Activated CD4-positive, alpha-beta T cell treated with anti-CD3 and anti-CD28 coated beads, Interleukin-2, Interleukin-4, amounts not matched to agents 100 ng/mL and 50 ng/mL, durations not matched to agents 16 hours and 8 hours (primary cell): ENCODE data around the gene LTK.

Experiments
- DNase-seq: peaks from one replicate; pipeline ENCODE4 v3.0.0-alpha.2; 2020; ENCODE audit warnings: low spot score

The LTK gene

GRCh38 chr15:41530363-41530956 lies 16.8 kb upstream of the LTK start:
- DNase-seq = no peak

DNA sequence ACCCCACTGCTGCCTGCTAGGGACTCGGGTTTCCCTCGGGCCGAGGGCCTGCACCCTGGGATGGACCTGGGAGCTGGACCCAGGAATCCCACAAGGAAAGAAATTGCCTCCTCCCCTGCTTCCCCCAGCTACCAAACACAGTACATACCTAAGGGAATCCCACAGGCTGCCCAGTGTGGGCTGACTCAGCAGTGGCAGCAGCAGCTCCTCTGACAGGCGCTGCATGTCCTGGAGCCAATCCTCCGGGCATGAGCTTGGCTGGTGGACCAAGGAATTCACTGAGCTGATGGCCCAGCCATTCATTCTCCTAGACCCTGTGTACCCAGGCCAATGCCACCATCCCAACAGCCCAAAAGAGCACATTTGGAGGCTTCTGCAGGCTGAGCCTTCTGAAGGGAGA lies 9.5 kb upstream of the LTK start:
- no peak for DNase-seq

- no peak for DNase-seq
Measured at GRCh38 chr15:41521614-41522013, 8.0 kb upstream of the LTK start.

DNA sequence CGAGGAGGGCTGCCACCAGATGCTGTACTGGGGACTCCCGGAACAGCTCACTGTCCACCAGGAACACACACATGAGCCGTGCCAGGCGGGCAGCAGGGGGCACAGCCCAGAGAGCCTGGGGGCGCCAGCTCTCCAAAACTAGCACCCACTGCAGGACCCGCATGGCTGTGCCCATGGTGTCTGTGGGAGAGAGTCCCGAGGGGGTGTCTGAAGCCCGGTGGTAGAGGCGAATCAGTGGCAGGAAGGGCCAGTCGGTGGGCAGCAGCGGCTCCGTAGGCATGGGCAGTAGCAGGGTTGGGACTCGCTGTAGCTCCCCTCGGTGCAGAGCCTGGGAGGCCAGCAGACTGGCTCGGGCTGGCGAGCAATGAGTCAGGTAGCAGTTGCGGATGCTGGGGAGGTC lies 7.0 kb upstream of the LTK start:
- DNase-seq = no peak

DNA sequence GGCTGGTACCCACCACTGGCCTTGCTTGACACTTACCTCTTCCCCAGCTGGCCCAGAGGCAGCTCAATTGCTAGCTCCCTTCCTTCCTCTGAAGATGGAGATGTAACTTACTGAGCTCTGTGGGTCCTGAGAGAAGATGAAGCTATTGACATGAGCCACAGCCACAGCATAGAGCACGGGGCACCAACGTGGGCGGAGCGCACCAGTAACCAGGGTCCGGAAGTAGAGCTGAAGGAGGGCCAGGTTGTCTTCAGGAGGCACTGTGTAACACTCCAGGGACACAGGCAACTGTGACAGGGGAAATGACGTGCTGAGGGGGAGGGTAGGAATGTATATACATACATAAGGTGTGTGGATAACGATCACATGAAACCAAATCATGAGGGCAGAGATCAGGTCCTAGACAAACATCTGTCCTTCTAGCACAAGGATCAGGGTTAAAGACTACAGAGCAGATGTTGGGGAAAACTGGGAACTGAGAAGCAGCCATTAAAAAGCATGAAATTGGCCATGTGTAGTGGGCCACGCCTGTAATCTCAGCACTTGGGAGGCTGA lies 4.3 kb upstream of the LTK start:
- no peak for DNase-seq

GRCh38 chr15:41512940-41513505 lies 604 bp downstream of the LTK start:
- DNase-seq = no peak

GRCh38 chr15:41512512-41512939 lies 1.1 kb downstream of the LTK start:
- DNase-seq = no peak

GRCh38 chr15:41511899-41512369 lies 1.7 kb downstream of the LTK start:
- DNase-seq = no peak

- no peak for DNase-seq
Measured at GRCh38 chr15:41511331-41511898, 2.2 kb downstream of the LTK start.

GRCh38 chr15:41510728-41511127 lies 2.9 kb downstream of the LTK start:
- no peak for DNase-seq

DNA sequence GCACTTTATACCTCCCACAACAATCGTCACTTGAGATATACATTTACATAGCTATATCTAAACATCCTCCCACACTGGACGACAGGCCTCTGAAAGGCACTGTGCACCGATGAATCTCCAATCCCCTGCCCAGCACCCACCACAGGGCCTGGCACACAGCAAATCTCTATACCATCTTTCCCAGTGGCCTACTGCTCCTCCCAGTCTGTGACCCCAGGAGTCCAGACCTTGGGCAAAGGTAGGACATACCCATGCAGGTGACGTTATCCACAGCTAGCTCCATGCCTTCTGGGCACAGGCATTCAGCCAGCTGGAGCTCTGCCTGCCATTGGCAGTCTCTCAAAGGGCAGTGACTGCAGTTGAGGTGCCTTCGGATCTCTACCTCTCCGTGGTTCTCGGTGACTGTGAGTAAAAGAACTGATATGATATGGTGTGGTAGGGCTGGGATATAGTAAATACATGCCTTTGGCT lies 5.8 kb downstream of the LTK start:
- DNase-seq = no peak

- no peak for DNase-seq
Measured at GRCh38 chr15:41506796-41507341, 6.8 kb downstream of the LTK start.

DNA sequence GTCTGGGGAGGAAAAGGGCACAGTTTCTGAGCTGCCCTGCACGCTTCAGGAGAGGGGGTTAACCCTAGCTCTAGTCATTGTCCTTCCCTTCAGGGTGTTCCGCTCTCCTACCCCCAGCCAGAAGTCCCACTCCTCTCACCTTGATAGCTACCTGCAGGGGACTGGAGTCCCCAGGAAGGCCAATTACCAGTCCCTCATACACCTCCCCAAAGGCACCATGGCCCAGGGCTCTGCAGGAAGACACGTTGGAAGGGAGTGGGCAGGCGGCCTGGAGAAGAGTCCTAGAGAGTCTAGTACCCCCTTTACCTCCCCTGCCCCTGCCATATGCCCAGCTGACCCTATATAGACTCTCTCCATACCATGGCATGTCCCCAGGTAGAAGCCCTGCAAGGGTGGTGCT lies 7.9 kb downstream of the LTK start:
- no peak for DNase-seq

DNA sequence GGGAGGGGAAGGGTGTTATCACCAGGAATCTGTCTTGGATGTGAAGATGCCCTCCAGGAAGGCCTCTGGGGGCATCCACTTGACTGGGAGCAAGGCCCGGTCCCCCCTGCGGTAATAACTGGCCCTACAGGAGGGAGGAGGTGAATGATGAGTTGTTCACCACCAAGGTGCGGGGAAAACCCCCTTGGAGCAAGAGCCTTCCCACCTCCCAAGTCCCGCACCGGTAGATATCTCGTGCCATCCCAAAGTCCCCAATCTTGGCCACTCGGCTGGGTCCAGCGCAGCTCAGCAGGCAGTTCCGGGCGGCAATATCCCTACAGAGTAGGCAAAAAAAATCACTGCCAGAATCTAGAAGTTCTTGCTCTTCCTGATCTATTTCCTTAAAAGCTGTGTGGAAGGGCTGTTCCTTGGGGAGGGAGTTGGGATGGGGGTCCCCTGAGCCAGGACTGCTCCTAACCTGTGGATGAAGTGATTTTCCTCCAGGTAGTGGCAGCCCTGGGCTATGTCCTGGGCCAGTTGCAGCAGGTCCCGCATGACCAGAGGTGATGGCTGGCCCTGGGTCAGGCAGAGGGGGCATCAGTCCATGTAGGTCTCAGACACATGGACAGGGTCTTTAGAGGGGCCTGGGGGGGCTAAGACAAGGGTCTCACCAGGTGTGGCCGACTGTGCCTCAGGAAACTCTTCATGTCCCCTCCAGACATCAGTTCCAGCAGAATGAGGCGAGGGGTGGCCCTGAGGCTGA lies 8.7 kb downstream of the LTK start:
- no peak for DNase-seq

GRCh38 chr15:41503669-41504010 lies 10.0 kb downstream of the LTK start:
- DNase-seq = no peak

DNA sequence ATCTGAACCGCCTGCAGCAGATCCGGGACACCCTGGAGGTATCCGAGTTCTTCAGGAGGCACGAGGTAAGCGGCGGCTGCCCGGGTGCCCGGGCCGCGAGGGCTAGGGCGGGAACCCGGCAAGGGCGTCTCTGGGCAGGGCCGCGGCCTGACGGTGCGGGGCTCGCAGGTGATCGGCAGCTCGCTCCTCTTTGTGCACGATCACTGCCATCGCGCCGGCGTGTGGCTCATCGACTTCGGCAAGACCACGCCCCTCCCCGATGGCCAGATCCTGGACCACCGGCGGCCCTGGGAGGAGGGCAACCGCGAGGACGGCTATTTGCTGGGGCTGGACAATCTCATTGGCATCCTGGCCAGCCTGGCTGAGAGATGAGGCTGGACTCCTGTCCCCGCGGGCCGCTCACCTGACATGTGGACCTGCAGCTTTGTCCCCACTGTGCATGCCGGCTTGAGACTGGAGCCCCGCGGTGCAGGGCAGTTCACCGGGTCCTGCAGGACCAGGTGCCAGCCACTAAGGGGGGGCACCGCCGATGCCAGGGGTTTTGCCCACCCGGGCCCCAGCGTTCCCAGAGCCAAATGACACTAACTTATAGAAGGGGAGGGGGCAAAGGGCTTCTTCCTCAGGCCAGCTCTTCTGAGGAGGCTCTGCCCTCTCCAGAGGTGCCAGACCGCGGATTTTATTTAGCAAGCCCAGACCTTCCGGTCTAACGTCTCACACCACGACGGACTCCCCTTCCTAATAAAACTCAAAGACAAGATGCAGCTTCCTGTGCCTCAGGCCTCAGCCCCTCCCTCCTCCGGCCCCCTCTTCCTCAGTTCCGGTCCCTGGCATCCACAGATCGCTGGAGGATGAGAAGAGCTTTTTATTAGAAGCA lies 10.6 kb downstream of the LTK start:
- no peak for DNase-seq

GRCh38 chr15:41501931-41502794 lies 11.5 kb downstream of the LTK start:
- no peak for DNase-seq

- no peak for DNase-seq
Measured at GRCh38 chr15:41501191-41501917, 12.3 kb downstream of the LTK start.

DNA sequence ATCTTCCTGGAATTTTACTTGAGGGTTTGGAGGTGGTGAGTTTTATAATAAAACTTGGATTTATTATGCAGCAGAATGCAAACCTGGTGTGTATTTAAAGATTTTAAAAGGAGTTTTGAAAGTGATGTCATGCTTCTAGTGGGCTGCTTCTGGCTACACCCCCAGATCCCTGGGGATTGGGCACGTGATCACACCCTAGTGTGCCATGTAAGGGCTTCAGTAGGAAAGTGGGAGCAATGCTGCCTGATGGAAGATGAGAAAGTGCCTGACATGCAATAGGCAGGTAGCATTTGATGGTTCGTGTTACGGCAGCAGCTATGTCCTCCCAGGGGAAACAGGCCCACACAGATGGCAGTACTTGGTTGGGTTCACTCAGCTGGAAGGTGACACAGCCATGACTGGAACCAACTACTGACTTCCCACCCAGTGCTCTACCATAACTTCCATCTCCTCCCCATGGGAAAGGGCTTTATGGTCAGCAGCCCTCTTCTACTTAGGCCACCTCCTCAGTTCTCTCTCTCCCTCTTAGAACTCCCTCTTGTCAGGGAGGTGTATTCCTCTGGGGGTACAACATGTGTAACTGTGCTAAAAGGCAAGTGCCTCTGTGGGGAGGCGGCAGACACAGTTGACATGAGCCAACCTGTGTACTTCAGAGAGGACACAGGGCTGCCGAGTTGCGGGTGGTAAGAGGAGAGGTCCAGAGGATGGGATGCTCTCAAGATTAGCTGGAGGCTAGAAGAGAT lies 14.3 kb downstream of the LTK start:
- DNase-seq = no peak
